ENCODE measurements around the gene GUCA1A.
A peak's percentile ranks its signal among the peaks of the same experiment; 100 is the strongest.
"Not testable (repeated sequence)": the region's sequence is repeated elsewhere in the genome, so short reads cannot be mapped to it uniquely, and the experiment has no call there.

Gene GUCA1A

DNA sequence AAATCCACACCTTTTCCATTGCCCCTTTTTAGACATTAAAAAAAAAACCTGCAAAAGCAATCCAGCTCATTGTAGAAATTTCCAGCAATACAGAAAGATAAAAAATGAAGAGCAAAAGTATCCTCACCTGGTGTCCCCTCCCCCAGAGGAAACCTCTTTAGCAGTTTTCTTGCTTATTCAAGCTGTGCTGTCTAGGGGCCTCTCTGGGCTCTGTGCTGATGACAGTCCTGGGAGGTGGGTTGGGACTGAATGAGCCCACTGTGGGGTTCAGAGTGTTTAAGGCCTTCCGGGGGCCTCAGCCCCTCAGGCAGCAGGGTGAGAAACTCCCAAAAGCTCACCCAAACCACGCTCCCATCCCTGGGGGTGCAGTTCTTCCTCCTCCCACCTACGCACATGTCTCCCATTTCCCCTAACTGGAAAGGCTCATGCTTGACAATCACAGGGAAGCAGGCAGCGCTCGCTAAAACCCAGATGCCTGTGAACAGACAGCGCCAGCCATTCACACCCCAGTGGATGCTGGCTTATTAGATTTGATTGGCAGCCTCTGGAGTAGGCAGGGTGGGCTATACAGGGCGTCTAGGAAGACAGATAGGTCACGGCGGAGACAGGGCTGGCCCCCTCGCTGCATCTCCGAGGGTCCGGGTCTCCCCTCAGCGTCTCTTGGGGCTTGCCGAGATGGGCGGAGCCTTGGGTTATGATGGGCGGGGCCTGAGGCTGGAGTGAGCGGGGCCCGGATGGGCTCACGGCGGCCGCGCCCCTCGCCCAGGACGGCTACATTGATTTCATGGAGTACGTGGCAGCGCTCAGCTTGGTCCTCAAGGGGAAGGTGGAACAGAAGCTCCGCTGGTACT, 4.6 kb downstream of the GUCA1A start:
- no peak for DNase-seq (ENCODE audit: low spot score)

DNA sequence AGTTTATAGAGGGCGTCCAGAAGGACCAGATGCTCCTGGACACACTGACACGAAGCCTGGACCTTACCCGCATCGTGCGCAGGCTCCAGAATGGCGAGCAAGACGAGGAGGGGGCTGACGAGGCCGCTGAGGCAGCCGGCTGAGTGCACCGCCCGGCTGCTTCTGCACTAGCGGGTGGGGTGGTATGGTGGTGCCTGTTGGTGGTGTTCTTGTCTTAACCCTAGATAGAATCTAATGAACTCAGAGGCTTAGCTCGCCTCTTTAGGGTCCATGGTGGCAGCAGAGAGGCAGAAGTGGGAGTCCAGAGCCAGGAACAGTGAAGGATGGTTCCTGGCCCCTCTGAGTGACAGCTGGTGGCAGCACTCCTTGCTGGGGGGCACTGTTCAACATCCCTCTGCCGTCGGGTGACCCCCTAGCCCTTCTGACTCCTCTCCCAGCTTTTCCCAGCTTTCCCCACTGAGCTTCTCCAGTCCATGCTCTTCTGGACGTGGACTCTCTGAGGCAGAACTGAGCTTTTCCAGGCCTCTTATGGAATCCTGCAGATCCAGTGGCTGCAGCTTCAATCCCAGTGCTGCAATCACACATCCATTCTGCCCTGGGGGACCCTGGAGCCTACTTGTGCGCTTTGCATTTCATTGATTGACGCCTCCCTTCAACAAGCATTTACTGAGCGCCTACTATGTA, 6.2 kb downstream of the GUCA1A start:
- no peak for DNase-seq (ENCODE audit: low spot score)

DNA sequence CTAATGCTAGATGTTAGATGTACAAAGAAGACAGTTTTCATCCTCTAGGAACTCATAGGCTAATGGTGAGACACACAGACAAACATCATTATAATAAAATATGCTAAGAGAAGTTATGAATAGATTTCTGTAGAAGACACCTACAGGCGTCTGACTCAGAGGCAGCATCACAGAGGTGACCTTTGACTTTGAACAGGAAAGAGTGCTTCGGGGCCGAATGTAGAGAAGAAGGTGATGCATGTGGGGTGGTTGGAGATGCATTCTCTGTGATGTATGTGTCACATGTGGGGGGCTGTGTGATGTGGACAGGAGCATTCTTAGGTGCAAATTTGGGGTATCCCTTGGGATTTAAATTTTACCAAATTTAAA, 6.8 kb downstream of the GUCA1A start:
- no peak for DNase-seq (ENCODE audit: low spot score)

DNA sequence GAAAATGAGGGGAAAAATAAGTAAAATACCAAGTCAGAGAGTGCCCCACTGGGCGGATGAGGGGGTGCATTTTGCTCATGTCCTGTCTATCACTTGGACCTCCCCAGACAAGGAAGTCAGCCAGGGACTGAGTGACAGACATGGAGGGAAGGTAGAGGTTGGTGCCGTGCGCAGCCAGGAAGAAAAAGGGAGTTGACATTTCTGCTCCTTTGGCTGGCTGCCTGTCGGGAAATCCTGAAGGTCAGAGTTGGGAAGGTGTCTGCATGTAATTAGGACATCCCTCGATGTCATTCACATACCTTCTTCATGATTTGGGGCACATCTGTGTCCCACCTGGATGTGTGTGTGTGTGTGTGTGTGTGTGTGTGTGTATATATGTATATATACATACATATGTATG, 8.9 kb downstream of the GUCA1A start:
- no peak for DNase-seq (ENCODE audit: low spot score)

DNA sequence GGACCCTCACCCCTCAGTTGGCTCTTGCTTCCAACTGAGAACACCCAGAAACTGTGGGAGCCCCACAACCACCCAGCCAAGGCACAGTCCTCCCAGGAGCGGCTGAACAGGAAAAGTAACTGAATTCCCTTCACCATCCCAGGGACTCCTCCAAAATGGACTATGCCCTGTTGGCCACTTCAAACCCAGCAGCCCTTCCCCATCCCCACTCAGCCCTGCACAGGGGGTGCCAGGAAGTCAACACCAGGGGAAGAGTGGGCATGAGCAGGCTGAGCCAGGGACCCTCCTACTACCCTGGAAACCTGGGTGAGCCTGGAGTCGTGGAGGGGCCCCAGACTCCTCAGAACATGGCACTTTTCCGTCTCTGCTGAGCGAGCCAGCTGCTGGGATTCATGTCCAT, 11.3 kb downstream of the GUCA1A start:
- no peak for DNase-seq (ENCODE audit: low spot score)

DNA sequence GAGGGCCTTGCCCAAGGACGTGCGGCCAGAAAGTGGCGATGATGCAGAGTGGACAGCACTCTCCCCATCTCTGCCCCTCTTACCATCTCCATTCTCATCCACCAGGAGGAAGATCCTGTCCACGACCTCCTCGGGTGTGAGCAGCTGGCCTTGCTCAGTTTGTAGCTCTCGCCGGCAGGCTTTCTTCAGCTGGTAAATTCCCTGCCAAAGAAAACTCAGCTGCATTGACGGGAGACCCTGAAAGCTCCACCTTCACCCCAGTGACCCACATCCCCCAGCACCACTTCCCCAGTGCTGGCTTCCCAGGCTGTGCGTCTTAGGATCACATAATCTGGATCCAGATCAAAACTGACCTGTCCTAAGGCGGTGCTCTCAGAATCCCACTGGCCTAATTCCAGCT, 12.4 kb downstream of the GUCA1A start:
- no peak for DNase-seq (ENCODE audit: low spot score)

DNA sequence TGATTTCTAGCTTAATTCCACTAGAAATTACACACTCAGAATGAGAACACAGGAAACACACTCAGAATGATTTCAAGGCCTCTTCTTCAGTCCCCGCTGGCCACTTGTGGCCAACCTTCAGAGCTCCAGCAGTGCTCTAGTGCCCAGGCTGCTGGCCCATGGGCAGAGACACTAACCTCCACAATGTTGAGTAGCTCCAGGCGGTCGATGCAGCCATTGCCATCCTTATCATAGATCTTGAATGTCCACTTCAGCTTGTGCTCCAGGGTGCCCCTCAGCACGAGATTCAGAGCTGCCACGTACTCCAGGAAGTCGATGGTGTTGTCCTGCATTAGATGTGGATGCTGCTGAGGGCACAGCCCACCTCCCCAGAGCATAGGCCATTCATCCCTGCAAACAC, 15.2 kb downstream of the GUCA1A start:
- DNase-seq (ENCODE audit: low spot score): peak; percentile 0

DNA sequence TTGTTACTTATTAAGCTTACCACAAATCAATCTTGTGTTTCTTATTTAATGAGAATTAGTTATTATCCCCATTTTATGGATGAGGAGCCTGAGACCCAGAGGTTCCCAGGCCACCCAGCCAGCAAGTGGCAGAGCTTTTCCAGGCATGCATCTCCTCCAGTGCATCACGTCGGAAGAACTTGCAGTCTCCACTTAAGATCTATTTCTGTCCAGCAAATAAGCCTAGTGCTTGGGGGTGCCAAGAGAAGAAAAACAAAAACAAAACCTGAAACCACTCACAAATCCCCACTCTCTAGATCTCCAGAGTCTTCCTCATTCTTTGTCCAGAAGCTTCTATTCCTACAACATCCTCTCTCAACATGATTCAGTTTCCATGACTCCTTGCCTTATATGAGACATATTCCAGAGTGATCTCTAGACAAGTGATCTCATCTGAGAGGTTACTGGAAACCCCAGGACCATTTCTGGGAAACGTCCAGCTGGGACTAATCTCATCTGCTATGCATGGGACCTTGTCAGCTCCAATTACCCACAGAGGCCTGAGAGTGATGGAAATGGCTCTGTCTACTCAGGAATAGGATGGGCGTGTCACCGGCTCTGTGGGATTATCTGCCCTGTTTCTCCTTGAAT, 17.5 kb downstream of the GUCA1A start:
- DNase-seq (ENCODE audit: low spot score): peak; percentile 59

DNA sequence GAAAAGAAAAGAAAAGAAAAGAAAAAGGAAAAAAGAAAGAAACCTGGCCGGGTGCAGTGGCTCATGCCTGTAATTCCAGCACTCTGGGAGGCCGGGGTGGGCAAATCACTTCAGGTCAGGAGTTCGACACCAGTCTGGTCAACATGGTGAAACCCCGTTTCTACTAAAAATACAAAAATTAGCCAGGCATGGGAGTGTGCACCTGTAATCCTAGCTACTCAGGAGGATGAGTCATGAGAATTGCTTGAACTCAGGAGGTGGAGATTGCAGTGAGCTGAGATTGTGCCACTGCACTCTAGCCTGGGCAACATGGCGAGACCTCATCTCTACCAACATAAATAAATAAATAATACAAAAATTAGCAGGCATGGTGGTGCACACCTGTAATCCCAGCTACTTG, 19.2 kb downstream of the GUCA1A start:
- DNase-seq (ENCODE audit: low spot score): not testable (repeated sequence)

DNA sequence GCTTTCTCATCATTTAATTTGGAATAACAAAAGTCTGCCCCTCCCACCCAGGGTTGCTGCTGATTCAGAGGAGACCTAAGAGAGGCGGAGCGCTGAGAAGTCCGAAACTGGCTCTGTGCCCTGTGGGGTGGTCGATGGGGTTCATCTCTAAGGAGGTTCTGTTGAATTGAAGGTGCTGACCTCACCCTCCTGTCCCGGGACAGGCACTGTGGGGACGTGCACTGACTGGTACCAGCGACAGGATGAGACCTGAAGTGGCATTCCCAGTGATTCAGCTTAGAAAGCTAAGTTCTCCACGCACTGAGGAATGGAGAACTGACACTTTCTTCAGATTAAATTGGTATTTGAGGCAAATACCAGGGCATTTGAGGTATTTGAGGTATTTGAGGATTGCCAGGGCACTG, 20.3 kb downstream of the GUCA1A start:
- no peak for DNase-seq (ENCODE audit: low spot score)

DNA sequence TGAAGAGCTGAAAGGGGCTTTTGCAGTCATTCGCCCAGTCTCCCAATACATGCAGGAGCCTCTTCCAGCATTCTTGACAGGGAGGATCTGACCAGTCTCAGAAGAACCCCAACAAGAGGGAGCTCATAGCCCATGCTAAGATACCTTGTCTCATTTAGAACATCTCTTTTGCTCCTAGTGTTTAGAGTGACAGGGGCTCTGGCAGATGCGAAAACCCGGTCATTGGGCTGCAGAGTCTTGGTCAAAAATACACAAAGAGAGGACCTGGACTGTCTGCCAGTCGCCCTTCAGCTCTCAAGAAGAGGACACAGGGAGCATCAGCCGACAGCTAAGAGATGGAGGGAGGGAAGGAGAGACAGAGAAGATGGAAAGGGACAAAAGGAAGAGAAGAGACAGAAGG, 20.9 kb downstream of the GUCA1A start:
- no peak for DNase-seq (ENCODE audit: low spot score)

DNA sequence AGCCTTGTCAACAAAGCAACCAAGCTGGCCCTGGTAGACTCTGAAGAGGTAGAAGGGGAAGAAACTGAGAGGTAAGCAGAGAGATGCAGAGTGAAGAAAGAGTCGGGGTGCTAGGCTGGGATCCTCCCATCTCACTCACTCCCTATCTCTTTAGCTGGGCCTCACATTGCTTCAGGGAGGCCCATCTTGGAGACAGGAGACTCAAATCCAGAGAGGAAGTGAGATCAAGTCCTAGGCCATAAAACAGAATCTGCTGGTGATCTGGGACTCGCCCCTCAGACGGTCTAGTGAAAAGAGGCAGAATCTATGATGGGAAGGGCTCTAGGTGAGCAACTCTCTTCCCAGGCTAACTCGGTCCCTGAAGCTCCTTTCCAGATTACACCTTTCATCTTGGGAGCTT, 22.3 kb downstream of the GUCA1A start:
- DNase-seq (ENCODE audit: low spot score): no peak

DNA sequence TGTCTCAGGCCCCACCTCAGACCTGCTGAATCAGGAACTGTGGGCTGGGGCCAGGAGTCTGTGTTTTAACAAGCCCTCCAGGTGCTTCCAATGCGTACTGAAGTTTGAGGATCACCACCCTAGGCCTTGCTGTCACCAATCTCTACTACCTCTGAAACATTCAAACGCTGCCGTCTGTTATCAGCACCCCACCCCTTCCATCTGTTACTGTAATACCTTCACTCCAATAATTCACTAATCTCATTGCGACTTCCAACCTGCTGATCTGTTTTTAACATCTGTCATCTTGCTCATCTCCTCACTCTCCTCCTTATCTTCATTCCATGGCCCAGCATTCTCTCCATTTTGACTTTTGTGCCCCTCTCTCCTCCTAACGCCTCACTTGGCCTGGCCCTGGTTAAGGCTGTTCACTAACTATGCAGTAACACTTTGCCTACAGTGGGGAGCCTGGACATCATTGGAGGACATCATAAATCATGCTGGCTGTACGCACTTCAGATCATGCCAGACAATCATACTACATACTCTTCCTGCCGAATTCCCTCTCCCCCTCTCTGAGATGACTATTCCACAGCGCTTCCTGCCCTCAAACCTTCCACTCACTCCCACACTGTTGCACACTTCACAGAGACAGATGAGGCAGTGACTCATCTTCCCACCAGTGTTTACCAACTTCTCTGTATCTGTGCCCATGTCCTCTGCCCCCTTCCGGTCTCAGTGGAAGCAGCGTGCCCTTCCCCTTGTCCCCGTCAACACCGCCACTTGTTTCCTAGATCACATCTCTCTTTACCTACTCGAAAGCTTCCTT, 24.6 kb downstream of the GUCA1A start:
- peak; percentile 51 for DNase-seq (ENCODE audit: low spot score)

DNA sequence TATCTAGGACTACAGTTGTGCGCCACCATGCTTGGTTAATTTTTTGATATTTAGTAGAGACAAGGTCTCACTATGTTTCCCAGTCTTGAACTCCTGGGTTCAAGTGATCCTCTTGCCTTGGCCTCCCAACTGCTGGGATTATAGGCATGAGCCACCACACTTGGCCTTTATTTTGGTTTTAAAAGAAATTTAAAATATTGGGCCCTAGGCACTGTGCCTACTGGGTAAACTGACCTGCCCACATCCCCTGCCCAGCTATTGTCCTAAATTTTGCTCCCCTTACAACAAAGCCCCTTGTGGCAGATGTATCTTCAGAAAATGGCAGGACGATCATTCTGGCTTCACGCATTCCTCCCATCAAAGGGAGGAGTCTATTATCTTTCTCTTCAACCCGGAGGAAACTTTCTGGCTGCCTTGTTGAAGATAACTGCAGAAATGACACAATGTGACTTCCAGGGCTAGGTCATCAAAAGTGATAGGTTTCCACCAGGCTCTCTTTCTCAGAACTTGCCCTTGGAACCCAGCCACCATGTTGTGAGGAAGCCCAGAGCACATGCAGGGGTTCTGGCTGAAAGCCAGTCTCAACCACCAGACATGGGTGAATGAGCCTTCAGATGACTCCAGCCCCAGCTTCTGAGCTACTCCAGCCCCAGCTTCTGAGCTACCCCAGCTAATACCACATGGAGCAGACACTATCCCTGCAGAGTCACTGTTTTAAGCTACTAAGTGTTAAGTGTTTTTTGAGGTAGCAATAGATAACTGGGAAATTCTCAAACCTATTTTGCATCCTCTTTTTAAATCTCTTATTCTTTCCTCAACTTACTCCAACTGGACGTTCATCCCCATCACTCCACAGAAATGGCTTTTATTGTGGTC, 26.2 kb downstream of the GUCA1A start:
- DNase-seq (ENCODE audit: low spot score): no peak

DNA sequence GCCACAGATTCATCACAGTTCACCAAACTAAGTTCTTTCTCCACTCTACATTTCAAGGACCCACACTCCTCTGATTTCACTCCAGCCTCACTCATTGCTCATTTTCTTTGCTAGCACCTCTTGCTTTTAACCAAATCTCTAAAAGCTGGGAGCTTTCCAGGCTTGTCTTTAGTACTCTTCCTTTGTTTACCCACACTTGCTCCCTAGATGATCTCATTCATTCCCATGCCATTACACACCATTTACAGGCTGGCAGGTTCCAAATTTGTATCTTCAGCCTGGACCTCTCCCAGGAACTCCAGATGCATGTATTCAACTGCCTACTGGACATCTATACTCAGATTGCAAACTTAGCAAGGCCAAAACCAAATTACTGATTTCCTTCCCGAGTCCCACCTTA, 26.9 kb downstream of the GUCA1A start:
- DNase-seq (ENCODE audit: low spot score): peak; percentile 73

DNA sequence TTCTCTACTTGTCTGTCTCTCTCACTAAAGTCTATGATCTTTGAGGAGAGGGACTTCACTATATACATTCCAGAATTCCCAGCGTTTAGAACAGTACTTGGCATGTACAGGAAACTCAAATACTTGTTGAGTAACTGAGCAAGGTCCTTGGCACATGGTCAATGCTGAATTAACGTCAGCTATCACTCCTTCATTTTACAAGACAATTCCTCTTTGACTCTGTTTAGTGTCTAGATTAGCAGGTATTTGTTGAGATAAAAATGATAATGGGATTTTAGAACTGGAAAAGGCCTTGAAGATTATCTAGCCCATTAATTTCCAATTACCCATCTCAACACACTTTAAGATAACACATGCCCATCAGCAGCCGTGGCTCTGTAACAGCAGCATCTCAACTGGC, 28.2 kb downstream of the GUCA1A start:
- DNase-seq (ENCODE audit: low spot score): no peak

DNA sequence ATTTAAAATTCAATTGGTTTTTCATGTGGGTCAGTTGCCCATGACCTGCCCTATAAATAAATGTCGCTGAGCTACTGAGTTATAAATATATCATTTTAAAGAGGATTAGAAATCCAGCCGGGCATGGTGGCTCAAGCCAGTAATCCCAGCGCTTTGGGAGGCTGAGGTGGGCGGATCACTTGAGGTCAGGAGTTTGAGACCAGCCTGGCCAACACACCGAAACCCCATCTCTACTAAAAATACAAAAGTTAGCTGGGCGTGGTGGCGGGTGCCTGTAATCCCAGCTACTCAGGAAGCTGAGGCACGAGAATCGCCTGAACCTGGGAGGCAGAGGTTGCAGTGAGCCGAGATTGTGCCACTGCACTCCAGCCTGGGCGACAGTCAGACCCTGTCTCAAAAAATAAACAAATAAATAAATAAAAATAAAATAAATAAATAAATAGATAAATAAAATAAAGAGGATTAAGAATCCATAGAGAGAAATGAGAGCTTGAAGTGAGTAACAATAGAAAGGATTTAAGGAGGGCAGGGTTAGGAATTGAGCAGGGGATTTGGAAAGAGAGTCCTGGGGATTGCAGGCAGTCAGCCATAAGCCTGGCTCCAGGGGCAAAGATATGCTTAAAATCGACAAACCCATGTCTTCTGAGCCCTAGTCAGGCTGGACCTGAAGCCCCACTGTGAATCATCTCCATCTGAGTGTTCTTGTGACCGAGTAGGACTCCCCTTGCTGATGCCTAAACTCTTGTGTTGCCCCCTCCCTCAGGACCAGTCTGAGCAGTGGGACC, 29.2 kb downstream of the GUCA1A start:
- not testable (repeated sequence) for DNase-seq (ENCODE audit: low spot score)

DNA sequence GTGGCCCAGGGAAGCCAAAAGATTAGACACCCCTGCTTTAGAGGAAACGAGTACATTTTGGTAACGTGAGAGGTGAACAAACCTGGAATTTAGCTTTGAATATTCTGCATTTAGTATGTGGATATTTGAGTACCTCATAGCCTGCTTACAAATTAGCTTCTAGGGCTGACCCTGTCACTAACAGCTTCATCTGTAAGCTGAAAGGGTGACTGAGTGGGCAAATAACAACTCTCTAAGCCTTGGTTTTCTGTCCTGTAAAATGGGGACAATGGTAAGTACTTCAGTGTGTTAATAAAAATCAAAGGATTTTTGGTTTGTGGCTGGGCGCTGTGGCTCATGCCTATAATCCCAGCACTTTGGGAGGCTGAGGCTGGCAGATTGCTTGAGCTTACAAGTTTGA, 30.0 kb downstream of the GUCA1A start:
- DNase-seq (ENCODE audit: low spot score): no peak

DNA sequence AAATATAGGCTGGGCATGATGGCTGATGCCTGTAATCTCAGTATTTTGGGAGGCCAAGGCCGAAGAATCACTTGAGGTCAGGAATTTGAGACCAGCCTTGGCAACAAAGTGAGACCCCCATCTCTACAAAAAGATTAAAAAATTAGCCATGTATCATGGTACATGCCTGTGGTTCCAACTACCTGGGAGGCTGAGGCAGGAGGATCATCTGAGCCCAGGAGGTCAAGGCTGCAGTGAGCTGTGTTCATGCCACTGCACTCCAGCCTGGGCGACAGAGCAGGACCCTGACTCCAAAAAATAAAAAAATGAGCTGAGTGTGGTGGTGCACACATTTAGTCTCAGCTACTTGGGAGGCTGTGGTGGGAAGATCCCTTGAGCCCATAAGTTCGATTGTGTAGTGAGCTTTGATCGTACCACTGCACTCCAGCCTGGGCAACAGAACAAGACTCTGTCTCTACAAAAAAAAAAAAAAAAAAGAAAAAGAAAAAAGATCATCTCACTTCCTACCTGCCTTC, 31.7 kb downstream of the GUCA1A start:
- no peak for DNase-seq (ENCODE audit: low spot score)

DNA sequence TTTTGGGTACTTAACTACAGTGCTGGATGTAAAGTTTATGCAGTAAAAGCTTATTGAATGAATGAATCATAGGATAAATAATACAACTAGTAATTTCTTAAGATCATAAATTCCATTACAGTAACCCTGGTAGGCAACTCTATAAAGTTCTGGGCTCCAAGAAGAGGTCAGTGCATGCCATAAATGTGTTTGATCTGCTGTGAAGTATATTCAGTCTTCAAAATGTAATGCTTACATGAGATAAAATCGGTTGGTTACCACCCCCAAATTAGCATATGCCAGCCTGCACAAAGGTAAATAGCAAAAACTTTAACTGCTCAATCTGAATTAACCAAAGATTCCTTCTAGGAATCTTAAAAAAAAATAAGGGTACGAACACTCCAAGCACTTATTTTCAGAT, 34.4 kb downstream of the GUCA1A start:
- DNase-seq (ENCODE audit: low spot score): not testable (repeated sequence)
